Keratinocyte (primary cell): ENCODE measurements around the gene ZNF787.

Experiments used
- CTCF ChIP-seq, 3 experiments: IDR thresholded peaks in 1 of 3; conservative IDR thresholded peaks in 1 of 3; optimal IDR thresholded peaks in 1 of 3; 2 replicates in 2 of 3; 3 replicates in 1 of 3; pipeline versions ENCODE3 to v1.5.1; 2011; ENCODE audit warnings: low read length in 3 of 3, mild to moderate bottlenecking in 3 of 3, moderate library complexity in 2 of 3, control low read depth in 1 of 3, inconsistent platforms in 1 of 3; ENCODE audit not compliant: insufficient read depth in 2 of 3; ENCODE audit errors: extremely low read depth in 1 of 3
- EZH2 ChIP-seq: IDR thresholded peaks from one replicate; pipeline ENCODE4 v1.6.1; 2012; ENCODE audit warnings: inconsistent platforms, mild to moderate bottlenecking, low read length, moderate library complexity

- TF ChIP-seq CTCF (optimal IDR thresholded peaks at IDR 0.05 in 1 of 3, IDR thresholded peaks at IDR 0.05 in 1 of 3, conservative IDR thresholded peaks at IDR 0.05 in 1 of 3; ENCODE audit: extremely low read depth in 1 of 3, insufficient read depth in 2 of 3, low read length in 3 of 3) (no peak), EZH2 (no peak)
Observed at GRCh38 chr19:56161534-56161933, 40.4 kb upstream of the ZNF787 start.
